22Rv1 (cell line): ENCODE measurements around the gene TP53RK.

Source experiments
- CTCF ChIP-seq: fragments of 450-650 bp; IDR thresholded peaks from 2 replicates; pipeline ENCODE4 v1.5.1; 2017; ENCODE audit warnings: mild to moderate bottlenecking
- ZFX ChIP-seq: fragments of 450-650 bp; IDR thresholded peaks from 2 replicates; pipeline ENCODE4 v1.6.1; 2017; ENCODE audit warnings: antibody characterized with exemption, borderline replicate concordance

- no peak for TF ChIP-seq CTCF
- no peak for TF ChIP-seq ZFX
Measured at GRCh38 chr20:46680684-46681031, 8.6 kb downstream of the TP53RK start.
